ENCODE measurements around the gene DEPDC7.

GRCh38 chr11:32990481-32990880, 25.2 kb upstream of the DEPDC7 start:
- TF ChIP-seq FOXM1 (IDR thresholded peaks at IDR 0.05; ENCODE audit: borderline replicate concordance) (no peak), ELF4 (IDR thresholded peaks at IDR 0.05) (no peak), FOXK2 (IDR thresholded peaks at IDR 0.05) (no peak), SP1 (IDR thresholded peaks at IDR 0.05) (no peak), LEF1 (IDR thresholded peaks at IDR 0.05; ENCODE audit: borderline replicate concordance) (no peak), TARDBP (IDR thresholded peaks at IDR 0.05) (no peak), HDGF (IDR thresholded peaks at IDR 0.05; ENCODE audit: borderline replicate concordance) (no peak), BHLHE40 (IDR thresholded peaks at IDR 0.05; ENCODE audit: borderline replicate concordance) (no peak), CTBP1 (IDR thresholded peaks at IDR 0.05; ENCODE audit: borderline replicate concordance) (no peak), ZNF384 (IDR thresholded peaks at IDR 0.05) (no peak), FOXA1 (IDR thresholded peaks at IDR 0.05) (no peak), SUZ12 (IDR thresholded peaks at IDR 0.05) (no peak), NFRKB (IDR thresholded peaks at IDR 0.05) (no peak)
- TF ChIP-seq, protein P1, sequence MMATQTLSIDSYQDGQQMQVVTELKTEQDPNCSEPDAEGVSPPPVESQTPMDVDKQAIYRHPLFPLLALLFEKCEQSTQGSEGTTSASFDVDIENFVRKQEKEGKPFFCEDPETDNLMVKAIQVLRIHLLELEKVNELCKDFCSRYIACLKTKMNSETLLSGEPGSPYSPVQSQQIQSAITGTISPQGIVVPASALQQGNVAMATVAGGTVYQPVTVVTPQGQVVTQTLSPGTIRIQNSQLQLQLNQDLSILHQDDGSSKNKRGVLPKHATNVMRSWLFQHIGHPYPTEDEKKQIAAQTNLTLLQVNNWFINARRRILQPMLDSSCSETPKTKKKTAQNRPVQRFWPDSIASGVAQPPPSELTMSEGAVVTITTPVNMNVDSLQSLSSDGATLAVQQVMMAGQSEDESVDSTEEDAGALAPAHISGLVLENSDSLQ (IDR thresholded peaks at IDR 0.05), result no peak

All from HEK293T (cell line).